ENCODE data around the gene TECPR2. TPM values are rescaled to one million over a fixed set of nuclear protein-coding genes. Genes with fewer than 3 reads are reported as not detected.

Gene TECPR2
- total and polyA plus RNA-seq, 10 of the 15 experiments (the other 5 are each of a cell fraction or from before 2014, with no cell fraction given) = 0.15 to 10.0 (median 3.0) TPM

DNA sequence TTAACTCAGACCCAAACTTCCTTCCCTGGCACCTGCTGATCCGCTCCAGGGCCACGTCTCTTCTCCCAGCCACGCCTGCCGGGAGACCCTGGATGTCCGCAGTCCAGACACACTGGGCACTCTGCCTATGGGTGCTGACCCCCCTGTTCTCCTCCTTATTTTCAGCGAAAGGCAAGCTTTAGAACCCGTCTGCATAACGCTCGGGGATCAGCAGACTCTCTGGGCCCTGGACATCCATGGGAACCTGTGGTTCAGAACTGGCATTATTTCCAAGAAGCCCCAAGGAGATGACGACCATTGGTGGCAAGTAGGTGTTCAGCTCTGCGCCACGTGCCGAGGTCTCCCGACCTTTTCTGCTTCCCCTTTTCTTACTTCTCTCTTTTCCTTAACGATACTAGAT is 82.9 kb downstream of the TECPR2 start:
- no peaks in the 10 kb centered on the region for H4K20me1 ChIP-seq (ENCODE audit: control insufficient read depth, insufficient read depth)
- peaks cover 0 to 4% of the 10 kb centered on the region in 2 experiments; a peak in 2 of 4 replicates for H3K36me3 ChIP-seq (ENCODE audit: control insufficient read depth in 2 of 2, insufficient read depth in 2 of 2, low read length in 1 of 2)
- intact Hi-C loops (cut with micrococcal nuclease; ENCODE audit: unreplicated experiment) = no loop called here
- ATAC-seq (no peak), DNase-seq (ENCODE audit: low read depth, low spot score) (no peak), FAIRE-seq (no peak)
- SMC1A ChIA-PET (ENCODE audit: uncharacterized antibody, unreplicated experiment) = interaction anchor here (1.9 kb wide), 1 partner anchor 8 kb away, joined by 5 read pairs; no protein-coding TSS in a partner anchor
- BruUV-seq (replicated peaks) = no TSS peak
- H3K4me1 ChIP-seq (ENCODE audit: control insufficient read depth, insufficient read depth, low read length) = no peaks in the 10 kb centered on the region
- TF ChIP-seq EED (IDR thresholded peaks at IDR 0.05; ENCODE audit: low read depth) = no peak
- TF ChIP-seq SUPT20H (IDR thresholded peaks at IDR 0.05; ENCODE audit: borderline replicate concordance, control insufficient read depth, low read depth, low read length) = no peak
- TF ChIP-seq RAD51 (IDR thresholded peaks at IDR 0.05) = no peak
- no peak overlapping the region for H3K27ac ChIP-seq (ENCODE audit: control insufficient read depth, insufficient read depth)
- H3K4me3 ChIP-seq = no peak overlapping the region
- WGBS (ENCODE audit: insufficient coverage, insufficient replicate concordance, low lambda C conversion rate, missing lambda C conversion rate) = 92% methylated on average over 15 of the region's 15 CpGs
- POLR2A ChIA-PET = no interaction called here
- no peak overlapping the region for H2AFZ ChIP-seq (ENCODE audit: control insufficient read depth, low read depth, low read length)
- RAD21 ChIA-PET (ENCODE audit: unreplicated experiment) = interaction anchor here (0.6 kb wide), 1 partner anchor 18 kb away, joined by 3 read pairs; no protein-coding TSS in a partner anchor
- no peaks in the 10 kb centered on the region for H3K79me2 ChIP-seq (ENCODE audit: control insufficient read depth, insufficient read depth, low read length)
- H3K27me3 ChIP-seq (replicated peaks in 1 of 2; ENCODE audit: control insufficient read depth in 2 of 2, insufficient read depth in 2 of 2, low read length in 1 of 2) = no peaks in the 10 kb centered on the region
- no peak overlapping the region for H3K4me2 ChIP-seq (ENCODE audit: control insufficient read depth, insufficient read depth)
- CTCF ChIA-PET = no interaction called here
- in situ Hi-C loops (cut with MboI) = no loop called here
- no peaks in the 10 kb centered on the region for H3K9me3 ChIP-seq (replicated peaks; ENCODE audit: control insufficient read depth, insufficient read depth, low read length)
- no peak overlapping the region for H3K9ac ChIP-seq (ENCODE audit: control insufficient read depth, insufficient read depth, low read length)

GRCh38 chr14:102450206-102451063 is 87.7 kb downstream of the TECPR2 start:
- H3K9ac ChIP-seq (ENCODE audit: control insufficient read depth, insufficient read depth, low read length) = no peak overlapping the region

More at GRCh38 chr14:102450206-102451063, 87.7 kb downstream of the TECPR2 start:
- no peak for DNase-seq (ENCODE audit: low read depth, low spot score)
- no peak overlapping the region for H3K27ac ChIP-seq (ENCODE audit: control insufficient read depth, insufficient read depth)
- peaks cover 0 to 8% of the 10 kb centered on the region in 2 experiments; a peak in 1 of 4 replicates for H3K36me3 ChIP-seq (ENCODE audit: control insufficient read depth in 2 of 2, insufficient read depth in 2 of 2, low read length in 1 of 2)
- no peak for ATAC-seq
- ChIA-PET CTCF (interaction anchor here (2.0 kb wide), 1 partner anchor 12 kb away, joined by 11 read pairs; no protein-coding TSS in a partner anchor), SMC1A (ENCODE audit: uncharacterized antibody, unreplicated experiment) (no interaction called here), POLR2A (no interaction called here), RAD21 (ENCODE audit: unreplicated experiment) (interaction anchor here (1.3 kb wide), 1 partner anchor 12 kb away, joined by 3 read pairs; no protein-coding TSS in a partner anchor)
- H3K4me2 ChIP-seq (ENCODE audit: control insufficient read depth, insufficient read depth) = no peak overlapping the region
- FAIRE-seq = no peak
- no peak overlapping the region for H2AFZ ChIP-seq (ENCODE audit: control insufficient read depth, low read depth, low read length)
- TF ChIP-seq BMI1 (IDR thresholded peaks at IDR 0.05; ENCODE audit: borderline replicate concordance) (no peak), TCF7 (IDR thresholded peaks at IDR 0.05; ENCODE audit: borderline replicate concordance) (no peak), RUNX3 (IDR thresholded peaks at IDR 0.05; ENCODE audit: low read length) (no peak), FOS (IDR thresholded peaks at IDR 0.05; ENCODE audit: borderline replicate concordance, extremely low read depth, insufficient read length) (no peak), SUZ12 (IDR thresholded peaks at IDR 0.05; ENCODE audit: unreplicated experiment) (no peak), RAD21 (IDR thresholded peaks at IDR 0.05; ENCODE audit: insufficient read depth, low read depth, low read length) (no peak), CHD1 (IDR thresholded peaks at IDR 0.05; ENCODE audit: low read depth, low read length) (no peak)
- TF ChIP-seq, protein P1, sequence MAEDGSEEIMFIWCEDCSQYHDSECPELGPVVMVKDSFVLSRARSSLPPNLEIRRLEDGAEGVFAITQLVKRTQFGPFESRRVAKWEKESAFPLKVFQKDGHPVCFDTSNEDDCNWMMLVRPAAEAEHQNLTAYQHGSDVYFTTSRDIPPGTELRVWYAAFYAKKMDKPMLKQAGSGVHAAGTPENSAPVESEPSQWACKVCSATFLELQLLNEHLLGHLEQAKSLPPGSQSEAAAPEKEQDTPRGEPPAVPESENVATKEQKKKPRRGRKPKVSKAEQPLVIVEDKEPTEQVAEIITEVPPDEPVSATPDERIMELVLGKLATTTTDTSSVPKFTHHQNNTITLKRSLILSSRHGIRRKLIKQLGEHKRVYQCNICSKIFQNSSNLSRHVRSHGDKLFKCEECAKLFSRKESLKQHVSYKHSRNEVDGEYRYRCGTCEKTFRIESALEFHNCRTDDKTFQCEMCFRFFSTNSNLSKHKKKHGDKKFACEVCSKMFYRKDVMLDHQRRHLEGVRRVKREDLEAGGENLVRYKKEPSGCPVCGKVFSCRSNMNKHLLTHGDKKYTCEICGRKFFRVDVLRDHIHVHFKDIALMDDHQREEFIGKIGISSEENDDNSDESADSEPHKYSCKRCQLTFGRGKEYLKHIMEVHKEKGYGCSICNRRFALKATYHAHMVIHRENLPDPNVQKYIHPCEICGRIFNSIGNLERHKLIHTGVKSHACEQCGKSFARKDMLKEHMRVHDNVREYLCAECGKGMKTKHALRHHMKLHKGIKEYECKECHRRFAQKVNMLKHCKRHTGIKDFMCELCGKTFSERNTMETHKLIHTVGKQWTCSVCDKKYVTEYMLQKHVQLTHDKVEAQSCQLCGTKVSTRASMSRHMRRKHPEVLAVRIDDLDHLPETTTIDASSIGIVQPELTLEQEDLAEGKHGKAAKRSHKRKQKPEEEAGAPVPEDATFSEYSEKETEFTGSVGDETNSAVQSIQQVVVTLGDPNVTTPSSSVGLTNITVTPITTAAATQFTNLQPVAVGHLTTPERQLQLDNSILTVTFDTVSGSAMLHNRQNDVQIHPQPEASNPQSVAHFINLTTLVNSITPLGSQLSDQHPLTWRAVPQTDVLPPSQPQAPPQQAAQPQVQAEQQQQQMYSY (CRISPR knock-in tag; IDR thresholded peaks at IDR 0.05) = no peak
- intact Hi-C loops (cut with micrococcal nuclease; ENCODE audit: unreplicated experiment) = no loop called here
- no peaks in the 10 kb centered on the region for H3K9me3 ChIP-seq (replicated peaks; ENCODE audit: control insufficient read depth, insufficient read depth, low read length)
- 74% methylated on average over 17 of the region's 17 CpGs for WGBS (ENCODE audit: insufficient coverage, insufficient replicate concordance, low lambda C conversion rate, missing lambda C conversion rate)
- BruUV-seq (replicated peaks) = no TSS peak
- H3K79me2 ChIP-seq (ENCODE audit: control insufficient read depth, insufficient read depth, low read length) = no peaks in the 10 kb centered on the region
- in situ Hi-C loops (cut with MboI) = no loop called here
- H3K4me3 ChIP-seq = no peak overlapping the region
- no peaks in the 10 kb centered on the region for H3K27me3 ChIP-seq (replicated peaks in 1 of 2; ENCODE audit: control insufficient read depth in 2 of 2, insufficient read depth in 2 of 2, low read length in 1 of 2)
- no peaks in the 10 kb centered on the region for H3K4me1 ChIP-seq (ENCODE audit: control insufficient read depth, insufficient read depth, low read length)
- no peaks in the 10 kb centered on the region for H4K20me1 ChIP-seq (ENCODE audit: control insufficient read depth, insufficient read depth)

Measured in GM12878 (cell line).